Brain microvascular endothelial cell (primary cell): ENCODE results near the gene KRT81.
"Not testable (repeated sequence)": the region's sequence is repeated elsewhere in the genome, so short reads cannot be mapped to it uniquely, and the experiment has no call there.

Source experiments
- DNase-seq: peaks from one replicate; pipeline ENCODE4 v3.0.0-alpha.2; 2020
- H3K27ac ChIP-seq: fragments of 250-450 bp; sonication (Bioruptor Pico); 2 replicates; pipeline ENCODE4 v1.5.1; 2020; ENCODE audit warnings: mild to moderate bottlenecking, moderate library complexity
- H3K27me3 ChIP-seq: fragments of 250-450 bp; sonication (Bioruptor Pico); replicated peaks from 2 replicates; pipeline ENCODE4 v1.5.1; 2020; ENCODE audit warnings: mild to moderate bottlenecking
- H3K36me3 ChIP-seq: fragments of 250-450 bp; sonication (Bioruptor Pico); replicated peaks from 2 replicates; pipeline ENCODE4 v1.5.1; 2020; ENCODE audit warnings: mild to moderate bottlenecking
- H3K4me3 ChIP-seq: 2 replicates; pipeline ENCODE4 v1.5.1; 2011; ENCODE audit warnings: low read depth, mild to moderate bottlenecking, control low read depth, low read length, moderate library complexity
- CTCF ChIP-seq: IDR thresholded peaks from 2 replicates; pipeline ENCODE4 v1.5.1; 2011; ENCODE audit warnings: low read depth, mild to moderate bottlenecking, moderate library complexity, low read length, control low read depth, inconsistent platforms; ENCODE audit errors: missing control alignments
- in situ Hi-C: cut with HindIII; loops from 2 replicates; pipeline ENCODE4 v1.10.0; 2017; ENCODE audit warnings: low sequenced_read_pairs, low pct_ligation_motif_present

Gene KRT81

GRCh38 chr12:52286857-52287785 lies 4.2 kb downstream of the KRT81 start:
- peak; percentile 4 for TF ChIP-seq CTCF
- DNase-seq, in situ Hi-C loops, H3K4me3 ChIP-seq, H3K27me3 ChIP-seq, H3K36me3 ChIP-seq, H3K27ac ChIP-seq: not testable (repeated sequence)

- in situ Hi-C loops = no loop called here
- H3K27ac ChIP-seq = no peak overlapping the region
- no peaks in the 10 kb centered on the region for H3K27me3 ChIP-seq
- DNase-seq = no peak
- no peak for TF ChIP-seq CTCF
- no peaks in the 10 kb centered on the region for H3K36me3 ChIP-seq
- H3K4me3 ChIP-seq = no peak overlapping the region
Measured at GRCh38 chr12:52285851-52286530, 5.3 kb downstream of the KRT81 start.

- DNase-seq = no peak
- H3K27ac ChIP-seq = no peak overlapping the region
- in situ Hi-C loops = no loop called here
Measured at GRCh38 chr12:52285172-52285745, 6.1 kb downstream of the KRT81 start.

GRCh38 chr12:52284562-52285171 lies 6.7 kb downstream of the KRT81 start:
- Histone ChIP-seq H3K4me3 (no peak overlapping the region), H3K27ac (no peak overlapping the region), H3K27me3 (no peaks in the 10 kb centered on the region), H3K36me3 (no peaks in the 10 kb centered on the region)
- DNase-seq = no peak
- in situ Hi-C loops = no loop called here
- no peak for TF ChIP-seq CTCF

More at GRCh38 chr12:52285172-52285745, 6.1 kb downstream of the KRT81 start:
- Histone ChIP-seq H3K27me3 (no peaks in the 10 kb centered on the region), H3K4me3 (no peak overlapping the region), H3K36me3 (no peaks in the 10 kb centered on the region)
- TF ChIP-seq CTCF = no peak

- H3K27me3 ChIP-seq = no peaks in the 10 kb centered on the region
- H3K4me3 ChIP-seq = no peak overlapping the region
- peak overlapping the region; percentile 94 for H3K27ac ChIP-seq
- no peak for TF ChIP-seq CTCF
- in situ Hi-C loops = no loop called here
- peak; percentile 96 for DNase-seq
- H3K36me3 ChIP-seq = no peaks in the 10 kb centered on the region
Measured at GRCh38 chr12:52280796-52281560, 10.4 kb downstream of the KRT81 start.
